Left hindlimb (tissue), 1 donor: ENCODE results near the gene RNF17.

Experiments
- DNase-seq: peaks from one replicate; pipeline ENCODE4 v3.0.0-alpha.2; 2018

RNF17 gene

DNA sequence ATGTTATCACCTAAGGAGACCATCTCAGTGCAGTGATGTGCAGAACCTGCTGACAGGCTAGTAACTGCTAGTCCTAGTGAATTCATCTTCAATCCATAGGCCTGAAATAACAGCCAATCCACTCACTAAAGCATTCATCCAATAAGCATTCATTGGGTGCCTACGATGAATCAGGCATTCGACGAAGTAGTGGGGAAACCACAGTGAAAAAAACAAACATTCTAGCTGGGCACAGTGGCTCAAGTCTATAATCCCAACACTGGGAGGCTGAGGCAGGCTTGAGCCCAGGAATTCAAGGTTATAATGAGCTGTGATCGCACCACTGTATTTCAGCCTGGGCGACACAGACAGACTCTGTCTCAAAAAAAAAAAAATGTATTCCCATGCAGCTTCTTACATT, 135.6 kb downstream of the RNF17 start:
- DNase-seq = no peak

DNA sequence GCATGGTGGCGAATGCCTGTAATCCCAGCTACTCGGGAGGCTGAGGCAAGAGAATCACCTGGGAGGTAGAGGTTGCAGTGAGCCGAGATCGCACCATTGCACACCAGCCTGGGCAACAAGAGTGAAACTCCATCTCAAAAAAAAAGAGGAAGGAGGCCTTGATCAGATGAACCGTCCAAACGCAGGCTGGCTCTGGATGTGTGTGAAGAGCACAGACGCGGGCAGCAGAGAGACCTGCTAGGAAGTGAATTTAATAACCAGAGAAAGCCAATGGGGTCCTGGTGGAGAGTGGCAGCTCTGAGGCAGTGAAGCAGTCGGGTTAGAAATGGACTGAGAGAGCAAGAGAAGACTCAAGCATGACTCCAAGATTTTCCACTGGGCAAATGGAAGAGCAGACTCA, 136.5 kb downstream of the RNF17 start:
- no peak for DNase-seq

GRCh38 chr13:24905242-24905641, 141.3 kb downstream of the RNF17 start:
- DNase-seq = no peak

- no peak for DNase-seq
These were observed 142.3 kb downstream of the RNF17 start for GRCh38 chr13:24906268-24906667.

- no peak for DNase-seq
These were observed 146.6 kb downstream of the RNF17 start for GRCh38 chr13:24910502-24911132.

- no peak for DNase-seq
These were observed 147.4 kb downstream of the RNF17 start for GRCh38 chr13:24911133-24911908.

DNA sequence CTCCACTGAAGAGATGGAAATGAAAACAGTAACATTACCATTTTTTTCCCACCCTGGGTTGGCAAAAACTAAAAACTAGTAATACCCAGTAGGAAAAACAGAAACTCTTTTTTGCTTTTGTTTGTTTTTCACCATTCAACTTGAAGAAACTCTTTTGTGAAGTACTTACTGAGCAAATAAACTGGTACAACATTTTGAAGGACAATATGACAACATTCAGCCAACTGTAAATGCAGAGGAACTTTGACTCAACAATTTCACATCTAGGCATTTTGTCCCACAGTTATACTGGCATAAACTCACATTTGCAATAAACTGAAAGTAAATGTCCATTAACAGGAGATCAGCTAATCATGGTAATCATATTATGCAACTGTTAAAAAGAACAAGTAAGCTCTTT, 152.5 kb downstream of the RNF17 start:
- DNase-seq = no peak

- DNase-seq = no peak
These were observed 157.0 kb downstream of the RNF17 start for GRCh38 chr13:24921003-24921402.

- no peak for DNase-seq
These were observed 157.9 kb downstream of the RNF17 start for GRCh38 chr13:24921881-24922280.

- no peak for DNase-seq
These were observed 158.4 kb downstream of the RNF17 start for GRCh38 chr13:24922387-24922744.

- peak; percentile 99 for DNase-seq
These were observed 159.0 kb downstream of the RNF17 start for GRCh38 chr13:24922745-24923591.

- no peak for DNase-seq
These were observed 161.6 kb downstream of the RNF17 start for GRCh38 chr13:24925318-24926231.

DNA sequence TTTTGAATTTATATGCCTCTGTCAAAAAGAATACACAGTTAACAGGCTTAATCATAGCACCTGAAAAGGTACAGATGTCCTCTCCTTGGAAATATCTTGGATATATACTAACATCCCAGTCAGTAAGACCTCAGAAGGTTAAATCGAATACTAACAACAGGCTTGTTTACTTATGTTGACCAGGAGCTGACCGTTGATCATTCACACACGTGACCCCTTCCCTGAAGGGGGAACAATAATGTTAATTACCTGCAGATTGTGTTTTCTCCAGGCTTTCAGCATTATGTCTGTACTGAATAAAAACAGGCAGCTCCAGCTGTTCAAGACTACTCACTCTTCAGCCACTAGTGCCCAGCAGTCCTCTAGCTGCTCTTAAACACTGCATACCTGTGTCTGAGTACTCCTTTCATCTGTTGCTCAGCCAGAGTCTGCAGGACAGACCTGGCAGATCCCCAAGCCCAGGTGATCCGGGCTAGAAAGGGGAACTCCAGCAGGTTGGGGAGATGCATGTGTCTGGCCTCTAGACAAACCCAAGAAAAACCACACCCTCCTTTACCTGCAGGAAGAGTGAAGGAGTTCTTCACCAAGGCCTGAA, 163.9 kb downstream of the RNF17 start:
- no peak for DNase-seq

DNA sequence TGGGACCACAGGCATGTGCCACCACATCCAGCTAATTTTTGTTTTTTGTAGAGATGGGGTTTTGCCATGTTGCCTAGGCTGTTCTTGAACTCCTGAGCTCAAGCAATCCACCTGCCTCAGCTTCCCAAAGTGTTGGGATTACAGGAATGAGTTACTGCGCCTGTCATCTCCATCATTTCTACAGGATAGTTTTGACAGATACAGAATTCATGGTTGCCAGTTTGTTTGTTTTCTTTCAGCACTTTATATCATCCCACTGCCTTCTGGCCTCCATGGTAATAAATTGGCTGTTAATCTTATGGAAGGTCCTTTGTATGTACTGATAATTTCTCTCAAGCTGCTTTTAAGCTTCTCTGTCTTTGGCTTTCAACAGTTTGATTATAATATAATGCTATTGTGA, 165.2 kb downstream of the RNF17 start:
- no peak for DNase-seq
